Measurements from ENCODE around the gene TDRD7.

- TF ChIP-seq CTCF (IDR thresholded peaks at IDR 0.05): no peak
- no peak for TF ChIP-seq POLR2A (IDR thresholded peaks at IDR 0.05; ENCODE audit: low read length)
- TF ChIP-seq RAD21 (conservative IDR thresholded peaks at IDR 0.05 in 1 of 2, IDR thresholded peaks at IDR 0.05 in 1 of 2): no peak
- no peak for TF ChIP-seq RFX5 (IDR thresholded peaks at IDR 0.05)
- no peak for TF ChIP-seq NFE2L2 (conservative IDR thresholded peaks at IDR 0.05; ENCODE audit: low read length)
- no peak for TF ChIP-seq HEYL (CRISPR knock-in tag; IDR thresholded peaks at IDR 0.05)
- TF ChIP-seq USF2 (IDR thresholded peaks at IDR 0.05): no peak
Observed at GRCh38 chr9:97376902-97377301, 35.0 kb upstream of the TDRD7 start.

Data from A549 (cell line).